ENCODE data around the gene TCEAL3. TPM values are rescaled to one million over a fixed set of nuclear protein-coding genes. Genes with fewer than 3 reads are reported as not detected.
A peak's percentile ranks its signal among the peaks of the same experiment; 100 is the strongest.

The TCEAL3 gene
- polyA plus RNA-seq, 1 donor from 2014 or later = 42.5 TPM

DNA sequence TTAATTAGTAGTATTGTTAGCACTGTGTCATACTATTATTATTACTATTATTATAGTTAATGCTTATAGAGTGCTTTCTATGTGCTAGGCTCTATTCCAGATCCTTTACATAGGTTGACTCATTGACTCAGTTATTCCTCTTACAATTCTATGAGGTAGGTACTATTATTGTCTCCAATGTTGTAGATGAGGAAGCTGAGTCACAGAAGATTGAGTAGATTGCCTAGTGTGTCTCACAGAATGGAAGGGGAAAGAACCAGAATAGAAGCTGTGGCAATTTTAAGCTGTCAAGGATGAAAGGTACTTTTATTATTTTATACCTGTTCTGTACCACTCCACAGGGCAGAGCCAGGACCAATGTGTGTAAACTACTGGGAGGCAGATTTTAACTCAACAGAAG lies 19.1 kb downstream of the TCEAL3 start:
- H3F3A ChIP-seq (ENCODE audit: insufficient read depth, low read length, poor library complexity, severe bottlenecking) = no peaks in the 10 kb centered on the region
- H4K20me1 ChIP-seq (ENCODE audit: insufficient read depth) = no peaks in the 10 kb centered on the region
- H3K4me3 ChIP-seq (ENCODE audit: low read length) = no peak overlapping the region
- no peak overlapping the region for H3K4me2 ChIP-seq (ENCODE audit: low read length)
- TF ChIP-seq, protein P1, sequence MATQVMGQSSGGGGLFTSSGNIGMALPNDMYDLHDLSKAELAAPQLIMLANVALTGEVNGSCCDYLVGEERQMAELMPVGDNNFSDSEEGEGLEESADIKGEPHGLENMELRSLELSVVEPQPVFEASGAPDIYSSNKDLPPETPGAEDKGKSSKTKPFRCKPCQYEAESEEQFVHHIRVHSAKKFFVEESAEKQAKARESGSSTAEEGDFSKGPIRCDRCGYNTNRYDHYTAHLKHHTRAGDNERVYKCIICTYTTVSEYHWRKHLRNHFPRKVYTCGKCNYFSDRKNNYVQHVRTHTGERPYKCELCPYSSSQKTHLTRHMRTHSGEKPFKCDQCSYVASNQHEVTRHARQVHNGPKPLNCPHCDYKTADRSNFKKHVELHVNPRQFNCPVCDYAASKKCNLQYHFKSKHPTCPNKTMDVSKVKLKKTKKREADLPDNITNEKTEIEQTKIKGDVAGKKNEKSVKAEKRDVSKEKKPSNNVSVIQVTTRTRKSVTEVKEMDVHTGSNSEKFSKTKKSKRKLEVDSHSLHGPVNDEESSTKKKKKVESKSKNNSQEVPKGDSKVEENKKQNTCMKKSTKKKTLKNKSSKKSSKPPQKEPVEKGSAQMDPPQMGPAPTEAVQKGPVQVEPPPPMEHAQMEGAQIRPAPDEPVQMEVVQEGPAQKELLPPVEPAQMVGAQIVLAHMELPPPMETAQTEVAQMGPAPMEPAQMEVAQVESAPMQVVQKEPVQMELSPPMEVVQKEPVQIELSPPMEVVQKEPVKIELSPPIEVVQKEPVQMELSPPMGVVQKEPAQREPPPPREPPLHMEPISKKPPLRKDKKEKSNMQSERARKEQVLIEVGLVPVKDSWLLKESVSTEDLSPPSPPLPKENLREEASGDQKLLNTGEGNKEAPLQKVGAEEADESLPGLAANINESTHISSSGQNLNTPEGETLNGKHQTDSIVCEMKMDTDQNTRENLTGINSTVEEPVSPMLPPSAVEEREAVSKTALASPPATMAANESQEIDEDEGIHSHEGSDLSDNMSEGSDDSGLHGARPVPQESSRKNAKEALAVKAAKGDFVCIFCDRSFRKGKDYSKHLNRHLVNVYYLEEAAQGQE (IDR thresholded peaks at IDR 0.05; ENCODE audit: borderline replicate concordance) = no peak
- TF ChIP-seq EP300 (conservative IDR thresholded peaks at IDR 0.05; ENCODE audit: poor library complexity, severe bottlenecking) (no peak), RAD21 (conservative IDR thresholded peaks at IDR 0.05) (no peak), SMC3 (conservative IDR thresholded peaks at IDR 0.05; ENCODE audit: poor library complexity) (no peak), POLR2AphosphoS5 (IDR thresholded peaks at IDR 0.05) (no peak)
- no peak overlapping the region for H3K9ac ChIP-seq (ENCODE audit: low read length)
- no peak overlapping the region for H3K27ac ChIP-seq (ENCODE audit: low read length)
- H3K36me3 ChIP-seq (ENCODE audit: insufficient read depth, low read length) = no peaks in the 10 kb centered on the region
- peaks cover 6% of the 10 kb centered on the region for H3K79me2 ChIP-seq (replicated peaks; ENCODE audit: insufficient read depth, low read length)
- no peaks in the 10 kb centered on the region for H3K9me3 ChIP-seq (ENCODE audit: low read length)
- no peaks in the 10 kb centered on the region for H3K27me3 ChIP-seq (ENCODE audit: insufficient read depth, low read depth, low read length)
- no peaks in the 10 kb centered on the region for H3K9me2 ChIP-seq (ENCODE audit: insufficient read depth, low read length)
- no peak overlapping the region for H2AFZ ChIP-seq (ENCODE audit: low read depth, low read length)

DNA sequence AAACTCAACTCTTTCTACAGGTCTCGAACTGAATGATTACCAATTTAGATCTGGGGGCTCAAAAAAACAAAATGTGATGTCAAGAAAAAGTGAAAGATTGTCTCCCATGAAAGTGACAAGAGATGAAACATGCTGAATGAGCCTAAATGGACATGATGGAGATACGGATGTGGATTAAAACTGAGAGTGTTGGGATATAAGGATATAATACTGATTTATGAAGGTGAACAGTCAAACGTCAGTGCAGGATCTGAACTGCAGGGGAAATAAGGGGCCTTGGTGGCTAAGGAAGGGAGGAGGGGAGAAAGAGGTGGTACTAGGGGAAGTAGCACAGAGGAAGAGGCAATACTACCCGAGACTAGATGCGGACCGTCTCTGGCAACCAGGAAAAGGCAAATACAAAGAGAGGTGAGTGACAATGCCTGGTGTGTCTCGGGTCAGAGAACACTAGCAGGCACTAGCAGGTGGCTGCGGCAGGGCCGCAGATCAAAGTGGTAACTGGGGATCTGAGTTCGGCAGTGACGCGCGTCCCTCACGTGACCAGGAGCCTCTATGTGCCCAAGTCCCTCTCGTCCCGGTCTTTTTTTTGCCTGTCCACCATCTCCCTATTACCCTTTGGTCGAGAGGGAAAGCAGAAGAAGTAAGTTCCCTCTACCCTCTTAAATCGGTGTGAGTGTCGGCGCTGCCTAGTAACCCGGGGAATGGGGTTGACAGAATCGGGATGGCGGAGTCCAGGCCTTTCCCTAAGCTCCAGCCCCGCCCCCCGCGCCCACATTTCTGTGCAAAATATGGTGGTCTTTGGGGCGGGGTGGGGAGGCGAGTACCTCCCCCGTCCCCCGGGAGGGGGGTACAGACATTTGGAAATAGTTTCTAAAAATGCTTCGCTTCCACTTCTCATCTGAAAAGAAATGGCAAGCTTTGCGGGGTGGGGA lies 20.9 kb downstream of the TCEAL3 start, which contains the start of gene TCEAL1:
TCEAL1 (plus strand) TSS at position 590 of the 932 bp plus-strand sequence. CDS start 942 bp downstream, outside the sequence.
- H3K9me2 ChIP-seq (ENCODE audit: insufficient read depth, low read length) = no peaks in the 10 kb centered on the region
- peak within 1 kb of the TSS; percentile 96 for H3K27ac ChIP-seq (ENCODE audit: low read length)
- no peaks in the 10 kb centered on the region for H4K20me1 ChIP-seq (ENCODE audit: insufficient read depth)
- H2AFZ ChIP-seq (ENCODE audit: low read depth, low read length) = peak within 1 kb of the TSS; percentile 56
- TF ChIP-seq TAF1 (IDR thresholded peaks at IDR 0.05; ENCODE audit: low read depth) = peak; percentile 69
- peak; percentile 7 for TF ChIP-seq RAD21 (conservative IDR thresholded peaks at IDR 0.05)
- no peak for TF ChIP-seq EZH2 (IDR thresholded peaks at IDR 0.05; ENCODE audit: borderline replicate concordance, insufficient read depth, low read length, poor library complexity, severe bottlenecking)
- TF ChIP-seq POLR2AphosphoS5 (IDR thresholded peaks at IDR 0.05) = peak; percentile 77
- H3K4me3 ChIP-seq (ENCODE audit: low read length) = peak within 1 kb of the TSS; percentile 76
- no peaks in the 10 kb centered on the region for H3K9me3 ChIP-seq (ENCODE audit: low read length)
- peaks cover 6% of the 10 kb centered on the region for H3K79me2 ChIP-seq (replicated peaks; ENCODE audit: insufficient read depth, low read length)
- no peaks in the 10 kb centered on the region for H3K36me3 ChIP-seq (ENCODE audit: insufficient read depth, low read length)
- H3F3A ChIP-seq (ENCODE audit: insufficient read depth, low read length, poor library complexity, severe bottlenecking) = no peaks in the 10 kb centered on the region
- peak within 1 kb of the TSS; percentile 76 for H3K4me2 ChIP-seq (ENCODE audit: low read length)
- peak within 1 kb of the TSS; percentile 92 for H3K9ac ChIP-seq (ENCODE audit: low read length)
- no peaks in the 10 kb centered on the region for H3K27me3 ChIP-seq (ENCODE audit: insufficient read depth, low read depth, low read length)
